Liver (tissue), 3 donors: ENCODE data around the gene SNAI3.

ENCODE experiments used
- CTCF ChIP-seq: fragments of 150-350 bp; IDR thresholded peaks from 2 replicates; pipeline ENCODE4 v1.5.1; 2017; ENCODE audit warnings: improper control_type of control experiment, low read depth, low read length; ENCODE audit not compliant: missing input control
- JUND ChIP-seq, 2 donors: IDR thresholded peaks; 2 replicates each; pipeline ENCODE4 v1.6.1; 2016; ENCODE audit warnings: antibody characterized with exemption in 2 of 2
- donor health status: healthy.
- donor health status: healthy.

- no peak for TF ChIP-seq CTCF
- TF ChIP-seq JUND (IDR thresholded peaks at IDR 0.05) = no peak
Measured at GRCh38 chr16:88632587-88632930, 53.7 kb downstream of the SNAI3 start.
